Testis (tissue), 2 donors: Measurements from ENCODE around the gene LFNG.

ENCODE experiments used
- POLR2A ChIP-seq: fragments of 450-650 bp; IDR thresholded peaks from one replicate; pipeline ENCODE4 v1.6.1; 2017; ENCODE audit warnings: antibody characterized with exemption, mild to moderate bottlenecking, moderate library complexity
- TF ChIP-seq, protein P1 (sequence below), 3 experiments: fragments of 450-650 bp in 2 of 3; fragments of 200-600 bp in 1 of 3; sonication (generic) in 1 of 3; IDR thresholded peaks; one replicate each; pipeline ENCODE4 v1.5.1; 2016 to 2019; ENCODE audit warnings: antibody characterized with exemption in 3 of 3, mild to moderate bottlenecking in 2 of 3, moderate library complexity in 1 of 3

- TF ChIP-seq, protein P1, sequence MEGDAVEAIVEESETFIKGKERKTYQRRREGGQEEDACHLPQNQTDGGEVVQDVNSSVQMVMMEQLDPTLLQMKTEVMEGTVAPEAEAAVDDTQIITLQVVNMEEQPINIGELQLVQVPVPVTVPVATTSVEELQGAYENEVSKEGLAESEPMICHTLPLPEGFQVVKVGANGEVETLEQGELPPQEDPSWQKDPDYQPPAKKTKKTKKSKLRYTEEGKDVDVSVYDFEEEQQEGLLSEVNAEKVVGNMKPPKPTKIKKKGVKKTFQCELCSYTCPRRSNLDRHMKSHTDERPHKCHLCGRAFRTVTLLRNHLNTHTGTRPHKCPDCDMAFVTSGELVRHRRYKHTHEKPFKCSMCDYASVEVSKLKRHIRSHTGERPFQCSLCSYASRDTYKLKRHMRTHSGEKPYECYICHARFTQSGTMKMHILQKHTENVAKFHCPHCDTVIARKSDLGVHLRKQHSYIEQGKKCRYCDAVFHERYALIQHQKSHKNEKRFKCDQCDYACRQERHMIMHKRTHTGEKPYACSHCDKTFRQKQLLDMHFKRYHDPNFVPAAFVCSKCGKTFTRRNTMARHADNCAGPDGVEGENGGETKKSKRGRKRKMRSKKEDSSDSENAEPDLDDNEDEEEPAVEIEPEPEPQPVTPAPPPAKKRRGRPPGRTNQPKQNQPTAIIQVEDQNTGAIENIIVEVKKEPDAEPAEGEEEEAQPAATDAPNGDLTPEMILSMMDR (IDR thresholded peaks at IDR 0.05), result no peak
- TF ChIP-seq POLR2A, result no peak
These were observed 14.6 kb upstream of the LFNG start for GRCh38 chr7:2504889-2505375.
